Measurements from ENCODE around the gene PTS. TPM values are rescaled to one million over a fixed set of nuclear protein-coding genes. Genes with fewer than 3 reads are reported as not detected.

Gene PTS
- total and polyA plus RNA-seq, 2 donors from 2014 or later, result 40.6 to 76.4 TPM

GRCh38 chr11:112225753-112226061 is 521 bp upstream of the PTS start:
- no peak for TF ChIP-seq CTCF (IDR thresholded peaks at IDR 0.05; ENCODE audit: borderline replicate concordance, extremely low read depth, insufficient read depth)
- intact Hi-C loops (cut with DNase I), result no loop called here
- Histone ChIP-seq H3K27ac (ENCODE audit: low read depth in 2 of 2, low read length in 2 of 2) (peak overlapping the region; percentile 97 to 99), H3K27me3 (ENCODE audit: control insufficient read depth, insufficient read depth, low read length) (no peaks in the 10 kb centered on the region), H3K4me3 (ENCODE audit: low read length in 3 of 3) (peak overlapping the region; percentile 83 to 98 (median 96)), H3K9me3 (ENCODE audit: control insufficient read depth in 2 of 3, insufficient read depth in 1 of 3, low read length in 3 of 3) (no peaks in the 10 kb centered on the region), H3K4me1 (ENCODE audit: control insufficient read depth in 2 of 3, insufficient read depth in 2 of 3, low read depth in 1 of 3, low read length in 3 of 3) (peaks cover 0 to 7% (median 5%) of the 10 kb centered on the region in 3 donors), H3K9ac (ENCODE audit: low read length in 3 of 3) (peak overlapping the region; percentile 75 to 94 (median 94)), H3K36me3 (ENCODE audit: control insufficient read depth in 2 of 3, insufficient read depth in 3 of 3, low read length in 3 of 3) (peaks cover 0 to 10% (median 8%) of the 10 kb centered on the region in 3 donors)
- DNase-seq (no peak), FAIRE-seq (no peak)

GRCh38 chr11:112226831-112227401 is 688 bp downstream of the PTS start:
- intact Hi-C loops (cut with DNase I), result no loop called here
- FAIRE-seq, result no peak

GRCh38 chr11:112227471-112227870 is 1.2 kb downstream of the PTS start:
- FAIRE-seq (no peak), DNase-seq (no peak)
- Histone ChIP-seq H3K27me3 (ENCODE audit: control insufficient read depth, insufficient read depth, low read length) (no peaks in the 10 kb centered on the region), H3K27ac (ENCODE audit: low read depth in 2 of 2, low read length in 2 of 2) (no peak overlapping the region), H3K9me3 (ENCODE audit: control insufficient read depth in 2 of 3, insufficient read depth in 1 of 3, low read length in 3 of 3) (no peaks in the 10 kb centered on the region), H3K4me1 (ENCODE audit: control insufficient read depth in 2 of 3, insufficient read depth in 2 of 3, low read depth in 1 of 3, low read length in 3 of 3) (peaks cover 0 to 5% (median 3%) of the 10 kb centered on the region in 3 donors), H3K4me3 (ENCODE audit: low read length in 3 of 3) (peak overlapping the region in 2 of 3 donors; percentile 96 to 98), H3K36me3 (ENCODE audit: control insufficient read depth in 2 of 3, insufficient read depth in 3 of 3, low read length in 3 of 3) (peaks cover 0 to 10% (median 9%) of the 10 kb centered on the region in 3 donors), H3K9ac (ENCODE audit: low read length in 3 of 3) (peak overlapping the region in 1 of 3 donors; percentile 94)
- intact Hi-C loops (cut with DNase I), result no loop called here
- no peak for TF ChIP-seq CTCF (IDR thresholded peaks at IDR 0.05; ENCODE audit: borderline replicate concordance, extremely low read depth, insufficient read depth)

More at GRCh38 chr11:112226831-112227401, 688 bp downstream of the PTS start:
- DNase-seq, result peak in 1 of 5 donors; percentile 72
- TF ChIP-seq CTCF (IDR thresholded peaks at IDR 0.05; ENCODE audit: borderline replicate concordance, extremely low read depth, insufficient read depth), result no peak
- H3K27me3 ChIP-seq (ENCODE audit: control insufficient read depth, insufficient read depth, low read length), result no peaks in the 10 kb centered on the region
- H3K27ac ChIP-seq (ENCODE audit: low read depth in 2 of 2, low read length in 2 of 2), result peak overlapping the region; percentile 97 to 99
- H3K9ac ChIP-seq (ENCODE audit: low read length in 3 of 3), result peak overlapping the region; percentile 59 to 94 (median 93)
- H3K36me3 ChIP-seq (ENCODE audit: control insufficient read depth in 2 of 3, insufficient read depth in 3 of 3, low read length in 3 of 3), result peaks cover 0 to 10% (median 9%) of the 10 kb centered on the region in 3 donors
- H3K4me1 ChIP-seq (ENCODE audit: control insufficient read depth in 2 of 3, insufficient read depth in 2 of 3, low read depth in 1 of 3, low read length in 3 of 3), result peaks cover 0 to 5% (median 3%) of the 10 kb centered on the region in 3 donors
- no peaks in the 10 kb centered on the region for H3K9me3 ChIP-seq (ENCODE audit: control insufficient read depth in 2 of 3, insufficient read depth in 1 of 3, low read length in 3 of 3)
- H3K4me3 ChIP-seq (ENCODE audit: low read length in 3 of 3), result peak overlapping the region; percentile 83 to 98 (median 96)
